ENCODE results near the gene TCHP. TPM values are rescaled to one million over a fixed set of nuclear protein-coding genes. Genes with fewer than 3 reads are reported as not detected.

TCHP gene
- total RNA-seq, 1 donor from 2014 or later = 10.4 TPM

GRCh38 chr12:109921982-109922381 is 21.9 kb downstream of the TCHP start:
- Histone ChIP-seq H3K36me3 (peaks cover 50% of the 10 kb centered on the region), H3K27me3 (ENCODE audit: low read depth) (no peaks in the 10 kb centered on the region), H3K9me3 (replicated peaks) (no peaks in the 10 kb centered on the region), H3K4me3 (no peak overlapping the region), H3K4me1 (no peaks in the 10 kb centered on the region), H3K27ac (replicated peaks) (no peak overlapping the region)
- DNase-seq = no peak
- intact Hi-C loops (cut with micrococcal nuclease) = no loop called here
- TF ChIP-seq, protein P1, sequence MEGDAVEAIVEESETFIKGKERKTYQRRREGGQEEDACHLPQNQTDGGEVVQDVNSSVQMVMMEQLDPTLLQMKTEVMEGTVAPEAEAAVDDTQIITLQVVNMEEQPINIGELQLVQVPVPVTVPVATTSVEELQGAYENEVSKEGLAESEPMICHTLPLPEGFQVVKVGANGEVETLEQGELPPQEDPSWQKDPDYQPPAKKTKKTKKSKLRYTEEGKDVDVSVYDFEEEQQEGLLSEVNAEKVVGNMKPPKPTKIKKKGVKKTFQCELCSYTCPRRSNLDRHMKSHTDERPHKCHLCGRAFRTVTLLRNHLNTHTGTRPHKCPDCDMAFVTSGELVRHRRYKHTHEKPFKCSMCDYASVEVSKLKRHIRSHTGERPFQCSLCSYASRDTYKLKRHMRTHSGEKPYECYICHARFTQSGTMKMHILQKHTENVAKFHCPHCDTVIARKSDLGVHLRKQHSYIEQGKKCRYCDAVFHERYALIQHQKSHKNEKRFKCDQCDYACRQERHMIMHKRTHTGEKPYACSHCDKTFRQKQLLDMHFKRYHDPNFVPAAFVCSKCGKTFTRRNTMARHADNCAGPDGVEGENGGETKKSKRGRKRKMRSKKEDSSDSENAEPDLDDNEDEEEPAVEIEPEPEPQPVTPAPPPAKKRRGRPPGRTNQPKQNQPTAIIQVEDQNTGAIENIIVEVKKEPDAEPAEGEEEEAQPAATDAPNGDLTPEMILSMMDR (IDR thresholded peaks at IDR 0.05; ENCODE audit: borderline replicate concordance) = no peak

DNA sequence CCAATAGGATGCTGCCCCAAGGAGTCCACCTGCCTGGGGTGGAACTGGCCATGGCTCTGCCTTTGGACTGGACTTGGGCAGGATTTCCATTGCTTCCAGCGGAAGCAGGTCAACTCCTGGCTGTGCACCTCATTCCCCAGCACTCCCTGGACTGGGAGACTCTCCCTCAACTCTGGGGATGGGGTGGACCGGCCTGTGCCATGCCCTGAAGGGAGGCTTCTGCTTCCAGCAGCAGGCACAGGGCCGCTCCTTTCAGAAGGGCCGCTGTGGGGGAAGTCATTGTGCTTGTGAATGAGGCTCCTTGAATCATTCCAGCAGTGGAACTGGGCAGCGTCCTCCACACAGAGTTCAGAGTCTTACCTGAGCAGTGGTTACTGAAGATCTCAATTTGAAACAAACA is 23.0 kb downstream of the TCHP start:
- no peak overlapping the region for H3K27ac ChIP-seq (replicated peaks)
- intact Hi-C loops (cut with micrococcal nuclease) = no loop called here
- no peak for DNase-seq
- H3K9me3 ChIP-seq (replicated peaks) = no peaks in the 10 kb centered on the region
- no peak overlapping the region for H3K4me3 ChIP-seq
- no peaks in the 10 kb centered on the region for H3K4me1 ChIP-seq
- H3K27me3 ChIP-seq (ENCODE audit: low read depth) = no peaks in the 10 kb centered on the region
- TF ChIP-seq, protein P1 (IDR thresholded peaks at IDR 0.05; ENCODE audit: borderline replicate concordance) = no peak
- peaks cover 43% of the 10 kb centered on the region for H3K36me3 ChIP-seq

GRCh38 chr12:109923481-109924245 is 23.6 kb downstream of the TCHP start:
- intact Hi-C loops (cut with micrococcal nuclease) = no loop called here
- Histone ChIP-seq H3K4me3 (no peak overlapping the region), H3K27me3 (ENCODE audit: low read depth) (no peaks in the 10 kb centered on the region), H3K36me3 (peaks cover 37% of the 10 kb centered on the region), H3K9me3 (replicated peaks) (no peaks in the 10 kb centered on the region), H3K4me1 (no peaks in the 10 kb centered on the region), H3K27ac (replicated peaks) (no peak overlapping the region)
- TF ChIP-seq, protein P1 (IDR thresholded peaks at IDR 0.05; ENCODE audit: borderline replicate concordance) = no peak
- DNase-seq = no peak

- H3K4me1 ChIP-seq = no peaks in the 10 kb centered on the region
- DNase-seq = no peak
- TF ChIP-seq, protein P1 (IDR thresholded peaks at IDR 0.05; ENCODE audit: borderline replicate concordance) = no peak
- intact Hi-C loops (cut with micrococcal nuclease) = no loop called here
- H3K9me3 ChIP-seq (replicated peaks) = no peaks in the 10 kb centered on the region
- H3K4me3 ChIP-seq = no peak overlapping the region
- no peak overlapping the region for H3K27ac ChIP-seq (replicated peaks)
- peaks cover 34% of the 10 kb centered on the region for H3K36me3 ChIP-seq
- H3K27me3 ChIP-seq (ENCODE audit: low read depth) = no peaks in the 10 kb centered on the region
Observed at GRCh38 chr12:109925185-109925840, 25.2 kb downstream of the TCHP start.

GRCh38 chr12:109926016-109926415 is 25.9 kb downstream of the TCHP start:
- Histone ChIP-seq H3K4me3 (no peak overlapping the region), H3K4me1 (no peaks in the 10 kb centered on the region), H3K27me3 (ENCODE audit: low read depth) (no peaks in the 10 kb centered on the region), H3K27ac (replicated peaks) (no peak overlapping the region), H3K9me3 (replicated peaks) (no peaks in the 10 kb centered on the region), H3K36me3 (peaks cover 36% of the 10 kb centered on the region)
- no peak for DNase-seq
- TF ChIP-seq, protein P1 (IDR thresholded peaks at IDR 0.05; ENCODE audit: borderline replicate concordance) = no peak
- intact Hi-C loops (cut with micrococcal nuclease) = no loop called here

Measured in left ventricle myocardium inferior (tissue), 1 donor.